T-helper 2 cell treated with Interferon-gamma antibody and Interleukin-4, amounts not matched to agents 100 ng/mL and 5 ng/mL, for 36 hours (primary cell): ENCODE results near the gene ZBED2. TPM values are rescaled to one million over a fixed set of nuclear protein-coding genes. Genes with fewer than 3 reads are reported as not detected.
"Not testable (repeated sequence)": the region's sequence is repeated elsewhere in the genome, so short reads cannot be mapped to it uniquely, and the experiment has no call there.

ENCODE experiments used
- intact Hi-C: fragments of 100-400 bp; cut with micrococcal nuclease; formaldehyde crosslinking; loops from one replicate; pipeline ENCODE4 v1.15.1; 2023
- total RNA-seq: library from RNA; stranded (reverse); gene quantifications from 2 replicates; pipeline ENCODE4 v1.2.3, GENCODE V29; 2022

Gene ZBED2
- total RNA-seq, 1 donor from 2014 or later: 13.1 TPM

DNA sequence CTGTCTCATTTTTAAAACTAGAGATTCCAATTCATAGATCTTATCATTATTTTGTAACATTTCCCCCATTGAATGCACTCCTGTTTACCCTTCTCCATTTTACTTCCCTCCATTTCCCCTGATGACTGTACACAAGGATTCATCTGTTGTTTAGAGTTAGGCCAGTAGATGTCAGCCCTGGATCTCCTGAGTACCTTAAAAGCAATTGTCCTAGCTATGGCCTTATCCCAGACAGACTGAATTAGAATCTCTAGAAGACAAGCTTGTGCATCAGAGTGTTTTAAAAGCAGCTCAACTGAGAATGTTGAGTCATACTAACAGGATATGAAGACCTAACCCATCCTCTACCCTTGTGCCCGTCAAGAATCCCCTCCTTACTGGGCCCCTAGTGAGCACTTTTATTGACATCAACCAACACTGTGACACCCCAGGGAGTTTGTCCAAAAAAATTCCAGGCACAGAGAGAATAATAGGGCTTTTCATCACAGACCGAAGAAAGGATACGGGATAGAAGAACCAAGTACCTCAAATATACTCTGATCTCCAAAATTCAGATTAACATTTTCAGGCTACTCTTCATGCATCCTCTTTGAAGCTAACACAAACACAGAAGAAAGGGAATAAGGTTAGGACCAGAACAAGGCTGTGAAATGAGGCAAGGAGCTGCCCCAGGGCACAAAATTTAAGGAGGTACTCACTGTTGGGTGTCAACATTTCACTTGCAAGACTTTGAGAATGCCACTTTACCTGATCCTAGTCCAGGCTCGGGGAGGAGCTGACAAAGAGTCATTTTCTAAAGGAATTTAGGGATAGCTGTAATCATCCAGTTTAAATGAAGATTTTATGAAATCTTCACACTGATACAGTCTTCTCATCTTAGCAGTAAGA lies 17.1 kb downstream of the ZBED2 start:
- intact Hi-C loops: loop anchor here (1.0 to 5.0 kb wide), 3 partner anchors 38 to 389 kb away; no protein-coding TSS in a partner anchor

DNA sequence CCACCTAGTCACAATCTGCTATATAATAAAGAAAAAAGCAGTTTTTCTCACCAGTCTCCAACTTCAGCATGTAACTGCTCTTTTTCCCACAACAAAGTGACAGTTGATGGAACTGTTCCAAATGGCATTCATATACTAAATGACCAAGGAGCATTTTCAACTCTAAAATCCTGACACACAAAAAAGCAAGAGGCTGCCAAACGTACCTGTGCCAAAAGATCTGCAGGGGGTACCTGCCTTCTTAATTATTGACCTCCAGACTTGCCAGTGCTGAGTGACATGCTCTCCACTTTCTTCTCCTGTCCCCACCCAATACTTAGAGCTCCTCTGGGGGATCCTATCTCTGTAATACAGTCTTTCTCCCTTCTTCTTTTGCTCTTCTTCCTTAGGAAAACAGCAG lies 18.0 kb downstream of the ZBED2 start:
- intact Hi-C loops: loop anchor here (5.0 kb wide), 2 partner anchors 115 to 390 kb away; no protein-coding TSS in a partner anchor

DNA sequence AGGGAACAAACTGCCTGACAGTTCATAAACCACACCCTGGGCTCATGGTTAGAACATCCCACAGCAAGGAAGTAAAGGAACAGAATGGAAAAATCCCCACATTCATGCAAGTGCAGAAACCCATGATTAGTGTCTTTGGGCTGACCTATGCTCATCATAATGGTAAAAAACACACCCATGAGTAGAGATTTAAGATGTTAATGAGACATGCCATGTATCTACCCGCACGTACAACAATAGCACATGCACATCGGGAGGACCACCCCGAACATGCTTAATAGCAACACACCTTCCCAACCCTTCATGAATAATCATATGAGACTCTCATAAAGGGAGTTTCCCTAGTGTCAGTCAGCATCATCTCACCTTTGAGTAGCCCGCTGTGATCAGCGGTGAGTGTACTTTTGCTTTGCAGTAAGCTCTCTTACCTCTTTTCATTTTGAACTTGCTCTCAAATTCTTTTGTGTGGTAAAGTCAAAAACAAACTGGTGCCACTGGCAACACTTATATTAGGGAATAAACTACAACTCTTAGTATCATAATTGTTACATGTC lies 23.2 kb downstream of the ZBED2 start:
- intact Hi-C loops: no loop called here

DNA sequence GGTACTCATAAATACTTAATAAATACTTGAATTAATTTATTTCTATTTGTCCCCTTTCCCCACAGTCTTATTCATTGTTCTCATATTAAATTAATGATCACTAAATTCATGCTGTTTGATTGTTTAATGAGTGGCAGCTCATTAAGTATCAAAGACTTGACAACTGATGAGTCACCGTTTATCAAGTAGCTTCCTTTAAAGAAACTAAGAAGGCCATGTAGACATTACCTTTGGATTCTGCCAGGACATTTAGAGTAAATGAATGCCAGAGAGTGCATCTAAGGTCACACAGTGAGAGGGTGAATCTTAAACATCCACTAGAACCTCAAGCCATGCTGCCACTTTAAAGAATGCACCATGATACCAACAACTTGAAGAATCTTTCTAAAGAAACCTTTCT lies 23.9 kb downstream of the ZBED2 start:
- intact Hi-C loops: no loop called here

DNA sequence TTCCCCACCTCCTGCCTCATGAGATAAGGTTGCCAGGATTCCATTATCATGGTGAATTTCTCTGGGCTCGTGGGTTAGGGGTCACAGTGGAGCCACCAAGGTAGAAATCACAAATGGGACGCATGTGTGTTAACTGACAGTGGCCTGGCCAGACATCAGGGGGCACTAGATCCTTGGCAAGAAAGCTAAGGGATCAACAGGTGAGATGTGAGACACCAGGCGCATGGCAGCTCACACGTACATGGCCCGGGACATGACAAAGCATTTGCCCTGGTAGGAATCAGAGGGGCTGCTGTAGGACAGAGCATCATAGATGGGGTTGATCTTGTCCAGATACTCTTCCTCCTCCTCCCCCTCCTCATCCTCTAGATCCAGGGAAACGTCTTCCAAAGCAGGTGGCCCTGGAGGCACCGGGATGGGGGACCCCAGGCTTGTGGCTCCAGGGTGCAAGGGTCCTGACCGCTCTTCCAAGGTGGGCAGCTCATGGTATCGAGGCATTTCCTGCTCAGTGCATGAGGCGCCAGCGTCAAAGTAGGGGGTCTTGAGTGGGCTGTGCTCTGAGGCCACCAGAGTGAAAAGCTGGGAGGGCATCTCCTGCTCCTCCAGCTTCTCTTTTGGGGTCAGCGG lies 24.6 kb downstream of the ZBED2 start:
- intact Hi-C loops: no loop called here

DNA sequence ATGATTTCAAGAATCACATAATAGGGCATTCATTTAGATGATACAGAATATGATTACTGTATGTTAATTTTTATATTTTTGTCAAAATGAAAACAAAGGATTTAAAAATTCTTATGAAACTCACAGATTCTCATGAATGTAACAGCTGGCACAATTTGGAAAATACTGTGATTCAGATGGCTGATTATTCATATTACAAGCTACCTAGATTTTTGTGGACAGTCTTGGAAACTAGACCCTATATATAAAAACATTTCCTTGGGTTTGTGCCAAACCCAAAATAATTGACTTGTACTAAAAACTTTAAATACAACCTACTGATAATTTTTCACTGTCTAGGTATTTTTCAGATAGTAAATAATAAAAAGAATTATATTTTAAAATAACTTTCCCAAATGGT lies 26.2 kb downstream of the ZBED2 start:
- intact Hi-C loops: no loop called here

DNA sequence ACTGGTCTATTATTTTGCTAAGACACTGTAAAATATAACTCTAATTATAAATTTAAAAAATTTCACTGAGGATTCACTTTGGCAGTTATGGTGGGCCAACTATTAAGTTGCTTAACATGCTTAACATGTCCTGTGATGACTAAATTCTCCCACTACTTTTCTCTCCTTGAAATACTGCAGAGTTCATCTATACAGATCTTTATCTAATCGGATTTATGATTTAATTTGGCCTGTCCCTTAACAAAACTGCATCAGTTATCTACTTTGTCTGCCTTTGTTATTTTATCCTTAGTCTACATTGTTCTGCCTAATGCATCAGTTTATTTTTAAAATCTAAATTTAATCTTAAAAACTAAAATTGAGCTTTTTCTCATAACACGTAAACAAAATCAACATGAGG lies 26.8 kb downstream of the ZBED2 start:
- intact Hi-C loops: no loop called here

DNA sequence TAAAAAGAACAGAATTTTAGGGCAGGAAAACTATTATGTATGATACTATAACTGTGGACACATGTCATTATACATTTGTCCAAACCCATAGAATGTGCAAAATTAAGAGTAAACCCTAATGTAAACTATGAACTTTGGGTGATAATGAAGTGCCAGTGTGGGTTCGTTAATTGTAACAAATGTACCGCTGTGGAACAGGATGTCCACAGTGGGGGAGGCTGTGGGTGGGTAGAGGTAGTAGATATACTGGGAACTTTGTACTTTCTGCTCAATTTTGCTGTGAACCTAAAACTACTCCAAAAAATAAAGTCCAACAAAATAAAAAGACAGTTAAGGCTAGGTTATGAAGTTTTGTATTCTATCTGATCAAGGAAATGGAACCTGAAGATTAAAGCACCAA lies 28.3 kb downstream of the ZBED2 start:
- intact Hi-C loops: loop anchor here (2.0 kb wide), 1 partner anchor 18 kb away; no protein-coding TSS in a partner anchor

DNA sequence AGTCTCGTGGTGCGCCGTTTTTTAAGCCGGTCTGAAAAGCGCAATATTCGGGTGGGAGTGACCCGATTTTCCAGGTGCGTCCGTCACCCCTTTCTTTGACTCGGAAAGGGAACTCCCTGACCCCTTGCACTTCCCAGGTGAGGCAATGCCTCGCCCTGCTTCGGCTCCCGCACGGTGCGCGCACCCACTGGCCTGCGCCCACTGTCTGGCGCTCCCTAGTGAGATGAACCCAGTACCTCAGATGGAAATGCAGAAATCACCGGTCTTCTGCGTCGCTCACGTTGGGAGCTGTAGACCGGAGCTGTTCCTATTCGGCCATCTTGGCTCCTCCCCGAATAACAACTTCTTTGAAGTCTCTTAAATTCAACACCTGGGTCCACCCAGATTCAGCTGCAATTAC lies 33.2 kb downstream of the ZBED2 start:
- intact Hi-C loops: not testable (repeated sequence)

DNA sequence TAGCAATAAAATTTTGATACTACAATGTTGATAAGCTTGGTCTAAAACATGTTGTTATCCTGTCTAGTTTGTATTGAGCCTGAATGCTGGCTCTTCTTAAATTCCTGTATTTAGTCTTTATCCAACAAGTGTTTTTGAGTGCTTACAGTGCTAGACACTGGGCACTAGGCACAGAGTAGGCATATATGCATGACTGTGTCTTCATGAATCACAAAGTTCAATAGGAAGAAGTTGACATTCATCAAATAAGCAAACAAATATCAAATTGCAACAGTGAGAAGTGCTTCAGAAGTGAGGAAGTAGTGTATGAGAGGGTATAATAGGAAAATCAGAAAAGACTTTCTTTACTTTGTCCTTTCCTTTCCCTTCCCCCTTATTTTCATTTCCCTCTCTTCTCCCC lies 46.4 kb downstream of the ZBED2 start:
- intact Hi-C loops: loop anchor here (2.0 to 10.0 kb wide), 3 partner anchors 18 to 1126 kb away; no protein-coding TSS in a partner anchor

DNA sequence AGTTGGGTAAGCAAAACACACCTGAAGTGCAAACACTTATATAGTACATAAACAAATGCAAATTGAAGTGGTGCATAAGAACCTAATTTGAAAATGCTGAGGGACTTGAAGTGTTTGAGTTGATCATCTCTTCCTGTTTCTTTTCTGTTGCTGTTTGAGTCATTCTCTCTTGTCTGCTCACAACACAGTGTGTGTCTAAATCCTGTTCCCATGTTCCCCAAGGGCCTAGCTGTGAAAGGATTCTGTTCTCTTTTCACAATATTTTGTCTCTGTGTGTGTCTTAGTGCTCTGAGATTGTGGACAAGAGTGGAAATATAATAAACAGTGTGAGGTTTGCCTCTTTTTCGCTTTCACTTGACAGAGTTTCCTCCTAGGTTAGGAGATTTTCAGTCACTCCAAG lies 47.1 kb downstream of the ZBED2 start:
- intact Hi-C loops: loop anchor here (2.0 to 10.0 kb wide), 3 partner anchors 19 to 1127 kb away; no protein-coding TSS in a partner anchor

DNA sequence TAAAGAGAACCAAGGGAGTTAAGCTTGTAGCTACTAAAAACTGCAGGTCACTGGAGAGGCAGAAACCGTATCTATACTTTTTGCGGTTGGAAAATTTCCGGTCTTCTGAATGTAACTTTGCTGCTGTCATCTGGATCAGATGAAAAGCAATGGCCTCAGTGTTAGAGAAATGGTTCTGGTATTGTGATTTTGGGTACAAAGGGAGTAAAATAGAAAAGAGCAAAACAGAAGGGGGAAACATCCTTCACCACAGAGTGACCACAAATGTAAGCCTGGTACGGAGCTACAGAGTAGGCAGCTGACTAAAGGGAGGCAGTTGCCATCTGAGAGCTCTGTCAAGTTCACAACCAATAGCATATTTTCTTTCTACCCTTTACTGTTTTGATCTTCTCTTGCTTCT lies 47.5 kb downstream of the ZBED2 start:
- intact Hi-C loops: loop anchor here (1.0 to 10.0 kb wide), 5 partner anchors 19 to 1127 kb away; no protein-coding TSS in a partner anchor

DNA sequence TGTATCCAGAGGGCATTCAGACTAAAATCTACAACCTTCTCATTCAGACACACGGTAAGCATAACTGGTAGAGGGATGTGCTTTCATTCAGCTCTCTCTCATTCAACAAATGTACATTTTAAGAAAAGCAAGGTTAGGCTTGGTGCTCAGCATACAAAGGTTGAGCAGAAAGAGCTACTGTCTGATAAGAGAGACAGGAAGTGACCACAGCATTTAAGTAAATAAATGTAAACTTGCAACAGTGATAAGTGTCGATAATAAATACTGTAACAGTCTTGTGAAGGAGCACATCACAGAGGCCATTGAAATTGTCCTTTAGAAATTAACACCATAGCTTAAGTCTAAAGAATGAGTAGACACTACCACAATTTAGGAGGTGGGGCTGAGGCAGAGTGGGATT lies 49.8 kb downstream of the ZBED2 start:
- intact Hi-C loops: loop anchor here (10.0 kb wide), 2 partner anchors 731 to 1129 kb away; no protein-coding TSS in a partner anchor

Other genes starting within 250 kb of the ZBED2 start
- 223 and 241 TPM in 2 replicates for gene CD96, start 53.1 kb downstream of the ZBED2 start, total RNA-seq
- 8.3 and 10.5 TPM in 2 replicates for gene PLCXD2, start 79.3 kb upstream of the ZBED2 start, total RNA-seq